ENCODE data around the gene DHRS3.

DHRS3 gene

DNA sequence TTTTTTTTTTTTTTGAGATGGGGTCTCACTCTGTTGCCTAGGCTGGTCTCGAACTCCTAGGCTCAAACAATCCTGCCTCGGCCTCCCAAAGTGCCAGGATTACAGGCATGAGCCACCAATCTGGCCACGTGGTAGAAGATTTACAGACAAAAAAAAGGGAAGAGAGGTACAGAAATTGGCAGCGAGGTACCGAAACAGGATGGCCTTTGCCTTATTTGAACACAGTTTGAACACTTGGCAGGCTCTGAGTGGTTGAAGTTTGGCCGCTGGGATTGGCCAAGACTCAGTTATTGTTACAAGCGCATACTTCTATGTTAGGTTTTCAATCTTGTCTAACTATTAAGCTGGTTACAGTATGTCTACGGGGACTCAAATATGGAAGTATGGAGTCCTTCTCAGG lies 19.7 kb upstream of the DHRS3 start:
- no peak for DNase-seq (ENCODE audit: low read depth)

DNA sequence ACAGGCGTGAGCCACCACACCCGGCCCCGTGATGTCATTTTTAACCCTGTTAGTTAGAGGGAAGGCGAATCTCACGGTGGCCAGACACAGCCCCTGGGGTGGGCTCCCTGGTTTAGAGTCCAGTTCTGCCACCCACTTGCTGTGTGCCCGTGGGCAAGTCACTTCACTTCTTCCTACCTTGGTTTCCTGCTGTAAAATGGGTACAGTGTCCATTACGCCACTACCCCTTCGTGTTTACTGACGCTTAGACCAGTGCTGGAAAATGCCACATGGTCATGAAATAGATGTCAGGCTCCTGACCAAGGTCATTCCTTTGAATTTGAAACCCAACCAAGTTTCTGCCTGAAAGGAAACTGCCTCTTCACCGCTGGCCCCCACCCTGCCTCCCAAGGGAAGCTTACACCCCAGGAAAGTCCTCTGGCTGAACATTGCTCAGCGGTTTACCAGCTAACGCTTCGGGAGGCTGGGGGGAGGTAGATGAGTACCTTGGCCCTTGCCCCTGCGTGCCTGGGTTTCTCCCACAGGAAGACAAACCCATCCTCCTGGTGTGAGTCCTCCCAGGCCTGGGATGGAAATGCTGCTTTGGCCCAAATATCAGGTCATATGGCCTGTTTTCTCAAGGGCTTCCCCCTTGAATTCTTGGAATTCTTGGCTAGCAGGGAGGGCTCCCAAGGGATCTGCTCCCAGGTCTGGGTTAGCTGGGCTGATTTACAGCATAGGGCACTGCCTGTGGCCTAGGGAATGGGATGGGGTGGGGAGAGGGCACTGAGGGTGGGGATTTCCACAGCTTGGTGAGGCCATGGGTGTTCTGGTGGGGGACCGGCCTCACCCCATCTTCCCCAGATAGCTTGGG lies 18.3 kb upstream of the DHRS3 start:
- peak; percentile 53 for DNase-seq (ENCODE audit: low read depth)

DNA sequence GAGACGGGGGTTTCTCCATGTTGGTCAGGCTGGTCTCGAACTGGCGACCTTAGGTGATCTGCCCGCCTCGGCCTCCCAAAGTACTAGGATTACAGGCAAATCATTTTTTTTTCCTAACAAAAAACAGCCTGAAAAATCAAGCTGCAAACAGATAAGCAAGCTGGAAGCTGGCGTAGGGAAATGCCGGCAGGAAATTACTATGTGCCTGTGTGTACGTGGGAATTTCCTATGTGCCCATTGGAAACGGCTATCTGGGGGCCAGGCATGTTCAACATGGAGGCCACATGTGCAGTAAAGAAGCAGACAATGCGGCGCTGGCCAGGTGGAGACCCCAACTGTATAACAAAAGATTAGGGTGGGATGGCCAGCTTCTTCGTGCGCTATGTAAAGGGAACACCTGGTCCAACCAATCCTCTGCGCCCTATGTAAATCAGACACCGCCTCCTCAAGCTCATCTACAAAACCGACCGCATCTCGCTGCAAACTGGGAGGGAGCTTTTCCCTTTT lies 16.7 kb upstream of the DHRS3 start:
- DNase-seq (ENCODE audit: low read depth) = no peak

DNA sequence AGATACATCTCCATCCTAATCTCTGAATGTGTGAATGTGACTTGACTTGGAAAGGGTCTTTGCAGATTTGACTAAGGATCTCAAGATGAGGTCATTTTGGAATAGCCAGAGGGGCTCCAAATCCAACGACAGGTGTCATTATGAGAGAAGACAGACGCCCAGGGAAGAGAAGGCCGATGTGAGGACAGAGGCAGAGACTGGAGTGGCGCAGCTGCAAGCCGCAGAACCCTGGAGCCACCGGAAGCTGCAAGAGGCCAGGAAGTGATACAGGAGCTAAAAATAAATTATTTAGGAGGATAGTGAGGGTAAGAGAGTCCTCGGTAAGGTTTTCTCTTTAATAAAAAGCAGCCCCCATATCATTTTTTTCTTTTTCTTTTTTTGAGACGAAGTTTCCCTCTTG lies 16.1 kb upstream of the DHRS3 start:
- DNase-seq (ENCODE audit: low read depth) = no peak

DNA sequence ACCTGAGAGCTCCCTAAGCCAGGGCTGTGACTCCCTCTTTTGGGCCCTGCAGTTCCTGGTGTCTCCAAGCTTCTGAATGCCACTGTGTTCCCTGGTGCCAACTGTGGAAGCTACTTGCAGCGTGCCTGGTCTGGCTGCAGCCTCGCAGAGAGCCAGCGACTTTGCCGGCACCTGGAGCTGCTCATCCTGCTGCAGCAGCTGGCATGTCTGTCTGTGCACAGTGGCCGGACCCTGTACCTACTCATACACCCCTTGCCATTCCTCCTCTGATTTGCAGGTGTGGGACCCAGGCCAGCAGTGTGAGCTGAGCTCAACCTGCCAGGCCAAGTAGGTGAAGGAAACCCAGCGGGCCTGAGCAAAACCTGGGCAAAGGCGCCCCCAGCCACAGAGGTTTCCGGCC lies 13.6 kb upstream of the DHRS3 start:
- no peak for DNase-seq (ENCODE audit: low read depth)

DNA sequence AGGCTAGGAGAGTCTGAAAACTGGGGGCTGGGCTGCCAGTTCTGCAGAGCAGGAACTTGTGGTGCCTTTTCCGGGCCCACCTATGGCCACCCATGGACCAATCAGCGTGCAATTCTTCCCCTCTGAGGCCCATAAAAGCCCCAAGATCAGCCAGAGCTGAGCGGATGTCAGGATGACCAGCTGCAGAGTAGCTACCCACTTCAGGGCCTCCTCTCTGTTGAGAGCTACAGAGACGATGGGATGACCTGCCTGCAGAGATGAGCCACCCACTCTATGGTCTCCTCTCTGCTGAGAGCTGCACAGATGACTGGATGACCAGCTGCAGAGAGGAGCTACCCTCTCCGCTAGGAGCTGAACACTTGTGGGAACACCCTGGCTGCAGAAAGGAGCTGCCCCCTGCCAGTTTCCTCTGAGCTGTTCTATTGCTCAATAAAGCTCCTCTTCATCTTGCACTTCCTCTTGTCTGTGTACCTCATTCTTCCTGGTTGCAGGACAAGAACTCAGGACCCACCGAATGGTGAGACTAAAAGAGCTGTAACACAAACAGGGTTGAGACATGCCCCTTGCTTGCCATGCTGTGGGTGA lies 13.0 kb upstream of the DHRS3 start:
- DNase-seq (ENCODE audit: low read depth) = no peak

DNA sequence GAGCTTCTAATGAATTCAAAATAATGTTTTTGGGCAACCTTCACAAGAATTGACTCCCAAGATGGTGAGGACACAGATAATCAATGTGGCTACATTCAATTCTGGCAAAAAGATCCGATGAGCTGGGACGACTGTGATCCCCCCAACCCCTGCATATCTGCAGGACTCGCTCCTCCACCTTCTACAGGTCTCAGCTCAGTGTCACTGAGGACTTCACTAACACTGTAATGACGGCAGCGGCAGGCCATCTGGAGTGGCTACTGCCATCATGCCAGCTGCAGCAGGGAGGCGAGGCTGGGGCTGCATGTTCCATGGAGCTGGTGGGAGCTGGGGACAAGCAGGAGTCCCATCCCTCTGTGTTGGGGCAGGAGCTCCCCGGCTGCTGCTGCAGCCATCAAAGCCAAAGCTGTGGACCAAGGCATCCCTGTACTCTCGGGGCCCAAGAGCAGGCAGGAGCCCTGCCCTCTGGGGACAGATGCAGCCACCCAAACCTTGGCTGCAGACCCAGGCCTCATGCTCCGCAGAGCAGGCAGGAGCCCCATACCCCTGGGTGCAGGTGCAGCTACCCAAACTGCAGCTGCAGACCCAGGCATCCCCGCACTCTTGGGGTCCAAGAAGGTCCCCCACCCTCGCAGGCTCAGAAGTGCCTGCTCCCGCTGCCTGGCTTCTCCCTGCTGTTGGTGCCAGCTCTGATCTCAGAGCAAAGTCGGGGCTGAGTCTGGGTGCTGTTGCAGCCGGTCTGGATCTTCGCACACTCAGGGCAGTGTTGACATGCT lies 12.2 kb upstream of the DHRS3 start:
- DNase-seq (ENCODE audit: low read depth) = no peak

DNA sequence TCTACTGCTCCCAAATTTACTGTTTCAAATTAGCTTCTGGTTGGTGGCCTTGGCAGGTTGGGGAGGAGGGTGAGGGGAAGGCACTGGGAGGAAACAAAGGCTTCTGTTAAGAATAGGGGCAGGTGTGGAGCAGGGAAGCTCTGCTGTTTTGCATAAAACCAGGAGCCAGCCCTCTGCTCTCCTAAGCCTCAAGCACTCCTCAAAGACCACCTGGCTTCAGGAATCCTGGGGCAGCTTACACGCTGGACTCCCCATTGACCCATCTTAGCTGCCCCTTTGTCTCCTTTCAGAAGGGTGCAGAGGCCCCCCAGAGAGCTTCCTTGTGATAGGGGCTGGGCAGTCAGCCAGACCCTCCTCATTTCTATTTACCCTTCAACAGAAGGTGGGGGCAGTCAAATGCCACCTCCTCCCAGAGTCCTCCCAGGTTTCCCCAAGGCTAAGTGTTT lies 11.5 kb upstream of the DHRS3 start:
- no peak for DNase-seq (ENCODE audit: low read depth)

DNA sequence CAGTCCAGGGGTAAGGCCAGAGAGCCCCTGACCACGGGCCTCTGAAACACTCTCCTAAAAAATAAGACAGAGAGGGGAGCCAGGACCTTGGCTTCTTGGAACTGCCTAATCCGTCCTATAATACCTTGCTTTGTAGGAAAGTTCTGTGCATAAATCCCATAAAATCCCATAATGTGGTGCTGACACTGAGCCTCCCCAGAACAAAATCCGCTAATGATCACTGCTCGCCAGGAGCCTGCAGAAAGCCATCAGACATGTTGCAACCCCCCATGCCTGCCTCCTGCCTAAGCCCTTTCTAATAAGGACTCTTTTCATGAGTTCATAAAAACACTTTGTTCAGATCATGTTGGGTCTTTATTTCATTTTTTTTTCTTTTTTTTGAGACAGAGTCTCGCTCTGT lies 9.3 kb upstream of the DHRS3 start:
- no peak for DNase-seq (ENCODE audit: low read depth)

DNA sequence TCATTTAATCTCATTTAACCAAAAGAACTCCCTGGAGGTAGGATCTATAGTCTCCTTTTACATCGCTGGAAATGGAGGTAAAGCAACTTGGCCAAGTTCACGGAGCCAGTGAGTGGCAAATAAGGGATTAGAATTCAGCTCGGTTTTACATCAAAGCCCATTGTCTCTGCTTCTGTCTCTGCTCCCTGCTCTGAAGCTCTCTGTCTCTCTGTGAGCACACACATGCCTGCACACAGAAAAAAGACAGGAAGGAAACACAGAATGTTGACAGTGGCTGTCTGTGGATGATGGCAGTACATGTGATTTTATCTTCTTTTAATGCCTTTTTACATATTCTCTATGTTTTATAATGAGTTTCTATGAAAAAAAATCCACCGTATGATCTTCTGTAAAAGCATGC lies 8.9 kb upstream of the DHRS3 start:
- DNase-seq (ENCODE audit: low read depth) = no peak

DNA sequence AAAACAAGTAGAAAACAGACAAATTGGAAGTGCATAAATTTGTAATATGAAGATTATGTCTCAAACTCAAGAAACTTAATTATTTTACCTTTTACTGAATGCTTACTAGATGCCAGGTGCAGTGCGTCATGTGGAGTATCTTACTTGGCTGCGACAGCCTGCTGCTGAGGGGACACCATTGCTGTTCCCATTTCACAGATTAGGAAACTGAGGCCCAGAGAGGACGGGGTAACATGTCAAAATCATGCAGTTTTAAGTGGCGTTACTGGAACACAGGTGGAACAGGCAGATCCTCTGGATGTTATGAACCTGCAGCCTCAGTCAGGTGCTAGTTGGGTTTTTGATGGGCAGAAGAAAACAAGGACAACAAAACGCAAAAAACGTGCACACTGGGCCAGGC lies 7.3 kb upstream of the DHRS3 start:
- DNase-seq (ENCODE audit: low read depth) = no peak

DNA sequence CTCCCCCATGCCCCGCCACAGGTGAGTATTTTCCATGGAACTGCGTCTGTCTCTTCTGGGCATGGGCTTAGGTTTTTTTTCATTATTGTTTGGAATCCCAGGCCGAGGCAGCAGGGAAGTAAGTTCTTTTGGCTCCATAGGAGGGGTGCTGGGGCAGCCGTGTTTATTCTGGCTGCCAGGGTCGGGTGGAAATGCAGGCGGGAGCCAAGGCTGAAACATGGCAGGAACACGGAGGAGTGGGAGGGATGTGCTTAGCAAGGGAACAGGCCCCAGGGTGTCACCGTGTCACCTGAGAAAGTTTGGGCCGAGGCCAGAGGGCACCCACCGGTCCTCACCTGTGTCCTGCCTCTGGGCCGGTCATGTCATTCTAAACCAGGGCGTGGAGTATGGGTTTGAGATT lies 4.5 kb upstream of the DHRS3 start:
- DNase-seq (ENCODE audit: low read depth) = no peak

DNA sequence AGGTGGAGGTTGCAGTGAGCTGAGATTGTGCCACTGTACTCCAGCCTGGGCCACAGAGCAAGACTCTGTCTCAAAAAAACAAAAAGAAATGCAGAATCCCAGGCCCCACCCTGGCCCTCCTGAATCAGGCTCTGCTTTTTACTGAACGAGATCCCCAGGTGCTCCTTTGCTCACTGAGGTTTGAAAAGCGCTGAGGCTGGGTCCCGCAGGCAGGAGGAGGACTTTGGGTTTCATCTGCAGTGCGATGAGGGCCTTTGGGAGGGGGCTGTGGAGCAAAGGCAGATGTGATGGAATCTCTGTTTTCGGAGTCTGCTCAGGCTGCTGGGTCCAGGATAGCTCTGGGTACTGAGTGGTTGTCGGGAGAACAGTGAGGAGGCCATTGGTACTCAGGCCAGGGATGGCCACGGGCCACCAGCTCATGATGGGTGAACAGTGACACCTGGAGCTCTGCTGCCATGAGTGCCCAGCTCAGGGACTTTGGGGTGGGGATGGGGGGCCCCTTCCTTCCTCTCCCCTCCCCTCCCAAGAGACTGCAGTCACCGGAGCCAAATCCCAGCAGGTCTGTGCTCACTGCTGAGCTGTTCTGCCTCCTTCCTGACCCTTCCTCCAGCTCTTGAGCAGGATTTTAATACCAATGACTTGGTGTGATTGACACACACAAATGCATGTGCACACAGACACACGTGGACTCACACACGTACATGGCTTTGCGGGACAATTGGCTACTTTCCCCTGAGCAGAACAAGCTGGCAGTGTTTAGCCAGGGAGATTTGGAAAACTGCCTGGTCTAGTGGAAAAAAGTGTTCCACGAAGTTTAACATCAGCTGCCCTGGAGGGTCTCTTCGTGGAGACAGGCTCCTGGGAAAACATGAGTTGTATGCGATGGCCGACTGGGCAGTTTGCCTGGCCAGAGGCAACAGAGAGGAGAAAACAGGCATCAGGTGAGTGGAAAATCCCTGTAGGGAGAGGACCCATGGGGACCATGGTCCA lies 3.6 kb upstream of the DHRS3 start:
- DNase-seq (ENCODE audit: low read depth) = no peak

DNA sequence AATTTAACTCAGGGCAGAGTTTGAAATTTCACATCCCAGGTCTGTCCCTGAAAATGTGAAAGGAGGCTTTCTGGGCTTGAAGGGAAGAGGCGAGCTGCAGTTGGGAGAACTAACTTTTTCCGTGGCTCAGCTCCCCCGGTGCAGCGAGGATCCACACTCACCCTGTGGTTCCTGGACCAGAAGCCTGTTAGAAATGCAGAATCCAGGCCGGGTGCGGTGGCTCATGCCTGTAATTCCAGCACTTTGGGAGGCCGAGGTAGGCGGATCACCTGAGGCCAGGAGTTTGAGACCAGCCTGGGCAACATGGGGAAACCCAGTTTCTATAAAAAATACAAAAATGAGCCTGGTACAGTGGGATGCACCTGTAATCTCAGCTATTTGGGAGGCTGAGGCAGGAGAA lies 2.9 kb upstream of the DHRS3 start:
- no peak for DNase-seq (ENCODE audit: low read depth)

DNA sequence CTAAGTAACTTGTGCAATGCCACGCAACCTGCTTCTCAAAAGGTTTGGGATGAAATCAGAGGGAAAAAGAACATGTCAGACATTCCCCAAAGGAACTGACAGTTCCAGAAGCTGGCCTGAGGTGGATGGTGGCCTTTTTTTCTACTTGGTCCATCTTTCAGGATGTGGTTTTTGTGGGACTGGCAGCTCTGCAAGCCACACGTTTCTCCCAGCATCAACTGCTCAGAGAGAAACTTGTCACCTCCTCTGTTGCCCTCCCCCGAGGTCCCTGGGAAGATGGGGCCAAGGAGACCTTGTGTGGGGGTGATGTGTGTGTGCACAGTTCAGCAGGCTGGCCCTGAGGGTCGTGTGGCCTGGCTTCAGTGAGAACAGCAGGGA lies 2.5 kb upstream of the DHRS3 start:
- no peak for DNase-seq (ENCODE audit: low read depth)

DNA sequence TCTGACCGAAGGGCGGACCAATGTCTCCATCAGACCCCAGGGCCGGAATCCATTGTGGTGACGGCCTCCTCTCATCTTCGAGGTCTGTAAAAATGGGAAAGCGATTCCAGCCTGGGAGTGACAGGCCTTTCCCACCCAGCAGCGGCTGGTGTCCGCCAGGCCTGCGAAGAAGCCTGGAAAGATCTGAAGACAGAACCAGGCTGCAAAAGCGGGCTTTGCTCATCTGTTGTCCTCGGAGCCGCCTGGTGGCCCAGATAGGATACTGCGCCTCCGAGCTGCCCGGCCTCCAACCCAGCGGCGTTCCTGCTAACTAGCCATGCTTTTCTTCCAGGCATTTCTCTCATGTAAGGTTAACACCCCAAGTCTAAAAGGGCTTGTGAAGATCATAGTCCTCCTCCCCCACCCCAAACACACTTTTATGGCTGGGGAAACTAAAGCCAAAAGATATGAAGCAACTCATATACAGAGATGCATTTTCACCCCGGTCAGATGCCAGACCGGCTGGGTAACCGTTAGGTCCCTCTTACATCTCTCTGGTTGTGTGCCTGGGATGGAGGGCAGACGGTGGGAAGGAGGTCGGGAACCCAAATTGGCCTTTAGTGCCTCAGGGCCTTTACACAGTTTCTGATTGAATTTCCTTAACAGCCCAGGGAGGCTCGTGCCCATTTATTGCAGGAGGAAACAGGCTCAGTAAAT lies 1.9 kb upstream of the DHRS3 start:
- DNase-seq (ENCODE audit: low read depth) = peak; percentile 74

DNA sequence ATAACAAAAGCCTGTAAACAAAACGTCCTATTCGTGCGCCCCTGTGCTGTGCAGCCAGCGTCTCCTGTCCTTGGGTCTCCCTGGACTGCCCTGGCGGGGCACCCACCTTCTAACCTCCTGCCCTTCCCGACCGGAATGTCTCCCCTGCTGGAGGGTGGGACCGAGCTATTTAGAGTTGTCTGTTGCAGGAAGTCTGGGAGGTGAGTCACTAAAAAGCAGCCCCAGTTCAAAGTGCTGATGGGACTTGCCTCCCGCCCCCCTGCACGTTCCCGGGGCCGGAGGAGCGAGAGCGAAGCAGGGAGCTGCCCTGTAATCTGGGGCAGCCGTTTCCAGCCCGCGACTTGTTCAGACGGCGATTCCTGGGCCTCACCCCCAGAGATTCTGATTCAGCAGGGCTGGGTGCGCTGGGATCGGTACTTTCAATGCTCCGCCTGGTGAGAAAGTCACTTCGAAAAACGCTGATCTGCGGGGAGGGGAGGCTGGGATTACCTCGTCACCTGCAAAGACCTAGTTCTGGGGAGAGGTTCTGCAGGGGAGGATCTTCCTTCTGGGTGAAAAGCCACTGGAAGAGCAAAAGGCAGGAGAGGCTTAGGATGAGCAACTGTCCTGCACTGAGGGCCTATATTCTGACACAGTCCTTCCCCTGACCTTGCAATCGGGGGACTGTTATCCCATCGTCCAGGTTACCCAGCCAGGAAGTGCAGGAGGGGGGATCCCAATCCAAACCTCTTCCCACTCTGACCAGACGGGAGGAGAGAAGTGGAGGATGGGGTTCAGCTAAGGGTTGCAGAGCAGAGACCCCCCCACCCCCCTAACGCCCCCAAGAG lies 1.2 kb upstream of the DHRS3 start:
- peak; percentile 51 for DNase-seq (ENCODE audit: low read depth)

DNA sequence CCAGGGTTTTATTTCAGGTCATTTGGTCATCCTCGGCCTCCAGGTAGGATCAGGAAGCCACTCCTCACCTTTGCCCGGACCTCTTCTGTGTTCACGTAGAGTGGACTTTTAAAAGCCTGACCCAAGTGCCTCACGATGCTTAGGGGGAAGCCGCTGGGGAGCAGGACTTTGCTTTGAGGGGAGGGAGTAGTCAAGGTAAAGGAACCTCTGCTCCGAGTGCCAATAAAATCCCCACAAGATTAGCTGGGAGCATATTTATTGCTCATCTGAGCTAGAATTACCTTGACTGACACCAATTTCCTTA lies 603 bp upstream of the DHRS3 start:
- DNase-seq (ENCODE audit: low read depth) = no peak

DNA sequence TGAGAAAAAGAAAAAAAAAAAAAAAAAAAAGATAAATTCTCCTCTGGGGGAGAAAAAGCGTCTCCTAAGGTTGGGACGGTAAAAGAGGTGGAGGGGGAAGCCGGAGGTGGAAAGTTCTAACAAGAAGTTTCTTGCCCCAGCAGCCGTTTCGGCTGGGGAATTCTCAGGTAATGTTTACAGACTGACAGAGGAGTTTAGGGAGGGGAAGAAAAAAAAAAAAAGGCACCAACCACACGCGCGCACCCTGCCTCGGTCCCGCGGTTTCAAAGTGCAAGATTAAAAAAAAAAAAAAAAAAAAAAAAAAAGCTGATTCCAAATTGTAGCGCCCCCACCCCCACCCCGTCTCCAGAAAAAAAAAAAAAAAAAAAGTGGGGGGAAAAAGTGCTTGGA lies 504 bp downstream of the DHRS3 start:
- DNase-seq (ENCODE audit: low read depth) = no peak

DNA sequence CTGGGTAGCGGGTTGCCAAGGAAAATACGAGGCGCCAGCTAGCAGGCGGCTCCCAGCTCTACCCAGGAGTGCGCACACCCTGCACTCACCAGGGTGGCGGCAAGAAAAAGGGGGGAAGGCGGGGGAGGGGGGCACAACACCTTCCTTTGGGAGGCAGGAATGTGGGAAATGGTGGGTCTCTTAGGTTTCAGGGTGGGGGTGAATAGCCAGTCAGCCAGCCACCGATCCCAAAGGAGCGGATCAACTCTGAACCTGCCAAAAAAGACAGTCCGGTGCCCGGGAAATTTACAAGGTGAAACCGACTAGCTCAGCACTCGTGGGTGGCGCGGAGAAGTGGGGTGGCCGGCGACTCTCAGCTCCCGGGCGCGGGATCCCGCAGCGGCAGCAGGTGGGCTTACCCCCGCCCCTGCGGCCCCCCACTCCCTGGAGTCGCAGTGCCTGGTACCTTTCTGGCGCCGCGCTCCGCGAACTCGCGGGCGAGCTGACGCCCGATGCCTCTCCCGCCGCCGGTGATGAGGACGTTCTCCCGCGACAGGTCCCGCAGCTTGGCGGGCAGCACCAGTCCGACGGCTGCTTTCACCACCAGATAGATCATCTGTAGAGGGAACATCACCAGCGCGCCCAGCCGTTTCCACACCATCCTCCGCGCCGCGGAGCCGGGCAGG lies 1.2 kb downstream of the DHRS3 start:
- no peak for DNase-seq (ENCODE audit: low read depth)
